ENCODE results near the gene NCKIPSD.

- TF ChIP-seq, protein P1, sequence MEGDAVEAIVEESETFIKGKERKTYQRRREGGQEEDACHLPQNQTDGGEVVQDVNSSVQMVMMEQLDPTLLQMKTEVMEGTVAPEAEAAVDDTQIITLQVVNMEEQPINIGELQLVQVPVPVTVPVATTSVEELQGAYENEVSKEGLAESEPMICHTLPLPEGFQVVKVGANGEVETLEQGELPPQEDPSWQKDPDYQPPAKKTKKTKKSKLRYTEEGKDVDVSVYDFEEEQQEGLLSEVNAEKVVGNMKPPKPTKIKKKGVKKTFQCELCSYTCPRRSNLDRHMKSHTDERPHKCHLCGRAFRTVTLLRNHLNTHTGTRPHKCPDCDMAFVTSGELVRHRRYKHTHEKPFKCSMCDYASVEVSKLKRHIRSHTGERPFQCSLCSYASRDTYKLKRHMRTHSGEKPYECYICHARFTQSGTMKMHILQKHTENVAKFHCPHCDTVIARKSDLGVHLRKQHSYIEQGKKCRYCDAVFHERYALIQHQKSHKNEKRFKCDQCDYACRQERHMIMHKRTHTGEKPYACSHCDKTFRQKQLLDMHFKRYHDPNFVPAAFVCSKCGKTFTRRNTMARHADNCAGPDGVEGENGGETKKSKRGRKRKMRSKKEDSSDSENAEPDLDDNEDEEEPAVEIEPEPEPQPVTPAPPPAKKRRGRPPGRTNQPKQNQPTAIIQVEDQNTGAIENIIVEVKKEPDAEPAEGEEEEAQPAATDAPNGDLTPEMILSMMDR (IDR thresholded peaks at IDR 0.05), result no peak
- no peak for TF ChIP-seq POLR2A (IDR thresholded peaks at IDR 0.05)
These were observed 6.9 kb downstream of the NCKIPSD start for GRCh38 chr3:48678566-48679380.

All from sigmoid colon (tissue), 3 donors.